Gastroesophageal sphincter (tissue), 4 donors: Measurements from ENCODE around the gene KRT6C. TPM values are rescaled to one million over a fixed set of nuclear protein-coding genes. Genes with fewer than 3 reads are reported as not detected.

Source experiments
- ATAC-seq: fragments of 150-250 bp; one replicate; pipeline ENCODE4 v1.9.1; 2016; ENCODE audit warnings: mild to moderate bottlenecking, moderate library complexity
- H3K27ac ChIP-seq, 4 donors: fragments of 200-600 bp; sonication (generic) in 3 of 4; 1 replicate in 3 of 4; 2 replicates in 1 of 4; pipeline ENCODE4 v1.5.1; 2016 to 2019
- H3K27me3 ChIP-seq: fragments of 200-600 bp; sonication (generic); one replicate; pipeline ENCODE4 v1.5.1; 2019
- H3K36me3 ChIP-seq, 2 donors: fragments of 200-600 bp; sonication (generic); one replicate each; pipeline ENCODE4 v1.5.1; 2019; ENCODE audit warnings: control low read depth in 1 of 2
- H3K4me1 ChIP-seq, 3 donors: fragments of 200-600 bp; sonication (generic); 1 replicate in 2 of 3; 2 replicates in 1 of 3; pipeline ENCODE4 v1.5.1; 2016 to 2019; ENCODE audit warnings: control low read depth in 2 of 3
- H3K4me3 ChIP-seq, 2 donors: fragments of 200-600 bp; sonication (generic); one replicate each; pipeline ENCODE4 v1.5.1; 2019; ENCODE audit warnings: mild to moderate bottlenecking in 1 of 2, moderate library complexity in 1 of 2
- H3K9me3 ChIP-seq, 3 donors: fragments of 200-600 bp; sonication (generic); one replicate each; pipeline ENCODE4 v1.5.1; 2017 to 2019; ENCODE audit warnings: control low read depth in 2 of 3
- EP300 ChIP-seq: sonication (generic); formaldehyde crosslinking; IDR thresholded peaks from one replicate; pipeline ENCODE4 v1.6.1; 2017; ENCODE audit warnings: antibody characterized with exemption, mild to moderate bottlenecking
- POLR2A ChIP-seq, 2 donors: fragments of 450-650 bp; IDR thresholded peaks; one replicate each; pipeline ENCODE4 v1.6.1; 2017; ENCODE audit warnings: antibody characterized with exemption in 2 of 2, mild to moderate bottlenecking in 2 of 2, moderate library complexity in 1 of 2
- POLR2AphosphoS5 ChIP-seq: sonication (generic); formaldehyde crosslinking; IDR thresholded peaks from one replicate; pipeline ENCODE4 v1.6.1; 2017; ENCODE audit warnings: antibody characterized with exemption
- WGBS, 2 donors: methylation state at CpG; one replicate each; pipeline ENCODE4 v1.1.5; 2018; ENCODE audit warnings: low coverage in 1 of 2; 5-methylcytosine and 5-hydroxymethylcytosine counted together
- total RNA-seq, 4 donors: library from RNA; depleted of rRNA; stranded (reverse); fragments of >200 nt; gene quantifications; one replicate each; pipeline ENCODE4 v1.1.0, GENCODE V29; 2016
- TF ChIP-seq, protein P1 (sequence below), 4 experiments: fragments of 200-600 bp in 2 of 4; fragments of 450-650 bp in 2 of 4; sonication (generic) in 1 of 4; IDR thresholded peaks; one replicate each; pipeline ENCODE4 v1.5.1; 2017 to 2019; ENCODE audit warnings: antibody characterized with exemption in 4 of 4, mild to moderate bottlenecking in 2 of 4, moderate library complexity in 2 of 4

The KRT6C gene
- total RNA-seq, 4 donors from 2014 or later: 0.50 to 52.0 (median 17.1) TPM; not detected in 1

DNA sequence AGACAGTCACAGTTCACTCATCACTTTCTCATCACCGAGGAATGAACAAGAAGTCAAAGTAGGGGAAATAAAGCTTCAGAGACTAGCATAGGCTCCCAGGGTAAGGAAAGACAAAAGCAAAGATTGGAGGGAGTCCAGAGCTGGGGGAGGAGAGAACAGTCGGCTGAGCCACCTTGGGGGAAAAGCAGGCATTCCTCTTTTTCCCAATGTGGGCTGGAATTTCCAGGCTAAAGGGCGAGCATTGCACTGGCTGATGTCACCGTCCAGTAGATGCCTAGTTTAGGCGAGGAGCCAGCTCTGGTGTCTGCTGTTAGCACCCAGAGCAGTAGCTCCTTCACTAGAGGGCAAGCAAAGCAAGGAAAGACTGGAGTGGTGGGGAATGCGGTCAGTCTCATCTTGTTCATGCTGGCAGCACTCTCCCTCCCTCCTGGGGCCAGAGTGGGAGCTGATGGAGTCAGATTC lies 31.0 kb downstream of the KRT6C start:
- Histone ChIP-seq H3K36me3 (no peaks in the 10 kb centered on the region), H3K27ac (no peak overlapping the region), H3K9me3 (no peaks in the 10 kb centered on the region), H3K27me3 (peaks cover 19% of the 10 kb centered on the region), H3K4me1 (no peaks in the 10 kb centered on the region), H3K4me3 (no peak overlapping the region)
- ATAC-seq: no peak
- 23 to 31% methylated on average over 3 to 5 of the region's 6 CpGs for WGBS, 2 donors
- TF ChIP-seq, protein P1, sequence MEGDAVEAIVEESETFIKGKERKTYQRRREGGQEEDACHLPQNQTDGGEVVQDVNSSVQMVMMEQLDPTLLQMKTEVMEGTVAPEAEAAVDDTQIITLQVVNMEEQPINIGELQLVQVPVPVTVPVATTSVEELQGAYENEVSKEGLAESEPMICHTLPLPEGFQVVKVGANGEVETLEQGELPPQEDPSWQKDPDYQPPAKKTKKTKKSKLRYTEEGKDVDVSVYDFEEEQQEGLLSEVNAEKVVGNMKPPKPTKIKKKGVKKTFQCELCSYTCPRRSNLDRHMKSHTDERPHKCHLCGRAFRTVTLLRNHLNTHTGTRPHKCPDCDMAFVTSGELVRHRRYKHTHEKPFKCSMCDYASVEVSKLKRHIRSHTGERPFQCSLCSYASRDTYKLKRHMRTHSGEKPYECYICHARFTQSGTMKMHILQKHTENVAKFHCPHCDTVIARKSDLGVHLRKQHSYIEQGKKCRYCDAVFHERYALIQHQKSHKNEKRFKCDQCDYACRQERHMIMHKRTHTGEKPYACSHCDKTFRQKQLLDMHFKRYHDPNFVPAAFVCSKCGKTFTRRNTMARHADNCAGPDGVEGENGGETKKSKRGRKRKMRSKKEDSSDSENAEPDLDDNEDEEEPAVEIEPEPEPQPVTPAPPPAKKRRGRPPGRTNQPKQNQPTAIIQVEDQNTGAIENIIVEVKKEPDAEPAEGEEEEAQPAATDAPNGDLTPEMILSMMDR (IDR thresholded peaks at IDR 0.05): no peak
- no peak for TF ChIP-seq POLR2AphosphoS5
- no peak for TF ChIP-seq POLR2A (IDR thresholded peaks at IDR 0.05)
- TF ChIP-seq EP300: no peak

DNA sequence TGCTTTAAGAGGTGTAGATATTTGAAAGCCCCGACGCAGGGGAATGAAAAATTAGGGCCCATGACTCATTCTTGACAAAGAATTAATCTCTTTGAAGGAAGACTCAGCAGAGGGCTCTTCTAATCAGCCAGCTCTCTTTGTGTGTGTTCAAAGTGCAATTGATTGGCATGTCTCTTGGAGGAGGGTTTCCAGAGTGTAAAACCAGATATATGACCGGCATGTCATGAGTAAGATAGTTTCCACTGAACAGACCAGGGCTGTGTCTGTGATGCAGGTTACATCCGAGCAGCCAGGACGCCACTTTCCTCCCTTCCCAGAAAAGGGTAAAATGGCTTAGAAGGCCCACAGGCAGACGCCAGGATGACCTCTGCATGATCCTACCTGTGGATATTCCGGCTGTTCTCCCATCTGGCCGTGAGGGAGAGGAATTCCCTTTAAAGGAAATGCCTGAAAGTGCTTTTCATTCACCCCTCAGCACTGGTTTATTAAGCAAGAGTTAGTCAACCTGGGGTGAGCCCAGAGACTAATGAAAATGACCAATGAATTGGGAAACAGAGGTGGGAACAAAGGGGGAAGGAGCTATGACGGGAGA lies 32.2 kb downstream of the KRT6C start:
- H3K27me3 ChIP-seq: peaks cover 19% of the 10 kb centered on the region
- no peak overlapping the region for H3K27ac ChIP-seq
- H3K9me3 ChIP-seq: no peaks in the 10 kb centered on the region
- TF ChIP-seq POLR2AphosphoS5 (no peak), EP300 (no peak)
- H3K36me3 ChIP-seq: no peaks in the 10 kb centered on the region
- 57% methylated on average over 6 to 7 of the region's 9 CpGs for WGBS, 2 donors
- no peak overlapping the region for H3K4me3 ChIP-seq
- ATAC-seq: no peak
- H3K4me1 ChIP-seq: no peaks in the 10 kb centered on the region

DNA sequence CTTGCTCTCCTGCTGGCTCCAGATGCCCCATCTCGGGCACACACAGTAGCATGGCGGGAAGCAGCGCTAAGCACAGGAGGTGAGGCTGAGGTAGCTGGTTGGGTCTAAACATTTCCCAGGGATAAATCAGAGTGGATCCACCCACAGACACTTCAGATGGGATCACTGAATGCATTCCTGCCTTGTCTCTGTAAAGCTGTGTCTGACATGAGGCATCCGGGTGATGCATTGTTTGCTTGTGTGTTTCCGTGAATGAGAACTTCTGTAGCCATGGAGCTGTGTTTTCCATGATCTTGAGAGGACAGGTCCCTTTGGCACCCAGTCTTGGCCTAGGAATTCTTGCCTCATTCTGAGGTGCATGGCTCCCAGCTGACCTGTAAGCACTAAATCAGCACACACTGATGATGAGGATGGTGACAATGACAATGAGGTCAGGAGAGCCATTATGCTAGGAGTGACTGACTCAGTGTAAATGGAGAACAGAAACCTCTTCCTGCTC lies 32.7 kb downstream of the KRT6C start:
- Histone ChIP-seq H3K27me3 (peaks cover 19% of the 10 kb centered on the region), H3K27ac (no peak overlapping the region)
- no peak for ATAC-seq

DNA sequence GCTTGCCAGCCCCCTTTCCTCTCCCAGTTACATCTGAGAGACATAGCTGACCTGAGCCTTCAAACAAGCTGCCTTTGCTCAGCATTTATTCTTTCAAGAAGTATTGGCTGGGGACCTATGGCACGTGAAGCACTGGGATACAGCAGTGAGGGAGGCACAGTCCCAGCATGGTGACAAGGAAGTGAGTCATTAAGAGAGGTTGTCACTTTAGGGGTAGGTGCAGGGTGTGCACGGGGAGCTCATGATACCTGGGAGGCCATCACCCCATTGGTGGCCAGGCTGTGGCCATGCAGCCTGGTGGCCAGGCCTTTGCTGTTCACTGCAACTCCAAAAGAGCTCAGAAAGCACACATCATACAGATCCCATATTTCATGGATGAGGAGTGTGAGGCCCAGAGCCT lies 33.8 kb downstream of the KRT6C start:
- Histone ChIP-seq H3K4me1 (no peaks in the 10 kb centered on the region), H3K4me3 (no peak overlapping the region), H3K27ac (no peak overlapping the region), H3K36me3 (no peaks in the 10 kb centered on the region), H3K9me3 (no peaks in the 10 kb centered on the region), H3K27me3 (peaks cover 19% of the 10 kb centered on the region)
- WGBS, 2 donors: no CpG with 5 or more reads among the region's 2 CpGs
- TF ChIP-seq, protein P1 (IDR thresholded peaks at IDR 0.05): no peak
- TF ChIP-seq POLR2AphosphoS5 (no peak), EP300 (no peak), POLR2A (IDR thresholded peaks at IDR 0.05) (no peak)
- no peak for ATAC-seq

More for the DNA sequence above, 32.7 kb downstream of the KRT6C start:
- Histone ChIP-seq H3K9me3 (no peaks in the 10 kb centered on the region), H3K36me3 (no peaks in the 10 kb centered on the region), H3K4me1 (no peaks in the 10 kb centered on the region), H3K4me3 (no peak overlapping the region)
- 80 to 81% methylated on average over 2 to 3 of the region's 5 CpGs for whole genome bisulfite sequencing, 2 donors
- TF ChIP-seq POLR2A (IDR thresholded peaks at IDR 0.05) (no peak), EP300 (no peak), POLR2AphosphoS5 (no peak)
- TF ChIP-seq, protein P1 (IDR thresholded peaks at IDR 0.05): no peak

DNA sequence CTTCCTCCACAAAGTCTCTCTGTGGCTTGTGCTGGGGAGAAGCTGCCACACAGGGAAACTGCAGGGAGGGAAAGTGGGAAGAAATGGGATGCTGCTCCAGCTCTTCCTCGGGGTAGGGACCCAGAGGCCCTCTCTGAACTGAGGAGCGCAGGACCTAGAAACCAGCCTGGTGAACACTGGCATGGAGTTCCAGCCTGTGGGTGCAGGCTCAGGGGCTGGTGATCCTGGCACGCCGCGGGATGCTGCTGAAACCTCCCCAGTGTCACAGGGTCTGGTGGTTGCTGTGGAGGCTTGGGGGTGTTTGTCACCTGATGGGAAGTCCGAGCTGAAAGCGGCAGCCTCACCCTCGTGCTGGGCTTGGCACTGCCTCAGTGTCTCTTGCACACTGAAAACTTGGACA lies 34.2 kb downstream of the KRT6C start:
- ATAC-seq: no peak
- peaks cover 19% of the 10 kb centered on the region for H3K27me3 ChIP-seq
- TF ChIP-seq POLR2AphosphoS5: no peak
- H3K9me3 ChIP-seq: no peaks in the 10 kb centered on the region
- 88% methylated on average over 3 of the region's 8 CpGs; no CpG with 5 or more reads in 1 of the 2 donors for WGBS, 2 donors
- H3K27ac ChIP-seq: no peak overlapping the region
- no peaks in the 10 kb centered on the region for H3K36me3 ChIP-seq
- H3K4me1 ChIP-seq: no peaks in the 10 kb centered on the region
- no peak overlapping the region for H3K4me3 ChIP-seq
